ENCODE data around the gene LRIG1.
A peak's percentile ranks its signal among the peaks of the same experiment; 100 is the strongest.

Gene LRIG1

GRCh38 chr3:66478960-66479359 lies 21.9 kb downstream of the LRIG1 start:
- H3K36me3 ChIP-seq (ENCODE audit: control insufficient read depth, insufficient read depth, low read length) = no peaks in the 10 kb centered on the region
- no peak for TF ChIP-seq CTCF (IDR thresholded peaks at IDR 0.05; ENCODE audit: insufficient read depth, low read length, poor library complexity, severe bottlenecking)
- H3K27me3 ChIP-seq (replicated peaks; ENCODE audit: control insufficient read depth, insufficient read depth, low read length) = no peaks in the 10 kb centered on the region
- H3K4me3 ChIP-seq (replicated peaks; ENCODE audit: low read depth, low read length) = no peak overlapping the region
- no peak for DNase-seq (ENCODE audit: extremely low read depth, insufficient read length)

- TF ChIP-seq CTCF (IDR thresholded peaks at IDR 0.05; ENCODE audit: insufficient read depth, low read length, poor library complexity, severe bottlenecking) = no peak
- H3K36me3 ChIP-seq (ENCODE audit: control insufficient read depth, insufficient read depth, low read length) = no peaks in the 10 kb centered on the region
- DNase-seq (ENCODE audit: extremely low read depth, insufficient read length) = no peak
- no peaks in the 10 kb centered on the region for H3K27me3 ChIP-seq (replicated peaks; ENCODE audit: control insufficient read depth, insufficient read depth, low read length)
- H3K4me3 ChIP-seq (replicated peaks; ENCODE audit: low read depth, low read length) = no peak overlapping the region
Observed at GRCh38 chr3:66477856-66478255, 23.0 kb downstream of the LRIG1 start.

- no peak overlapping the region for H3K4me3 ChIP-seq (replicated peaks; ENCODE audit: low read depth, low read length)
- TF ChIP-seq CTCF (IDR thresholded peaks at IDR 0.05; ENCODE audit: insufficient read depth, low read length, poor library complexity, severe bottlenecking) = no peak
- H3K27me3 ChIP-seq (replicated peaks; ENCODE audit: control insufficient read depth, insufficient read depth, low read length) = no peaks in the 10 kb centered on the region
- no peaks in the 10 kb centered on the region for H3K36me3 ChIP-seq (ENCODE audit: control insufficient read depth, insufficient read depth, low read length)
- DNase-seq (ENCODE audit: extremely low read depth, insufficient read length) = no peak
Observed at GRCh38 chr3:66476852-66477381, 23.9 kb downstream of the LRIG1 start.

GRCh38 chr3:66475386-66476020 lies 25.3 kb downstream of the LRIG1 start:
- Histone ChIP-seq H3K36me3 (ENCODE audit: control insufficient read depth, insufficient read depth, low read length) (no peaks in the 10 kb centered on the region), H3K27me3 (replicated peaks; ENCODE audit: control insufficient read depth, insufficient read depth, low read length) (no peaks in the 10 kb centered on the region), H3K4me3 (replicated peaks; ENCODE audit: low read depth, low read length) (no peak overlapping the region)
- no peak for TF ChIP-seq CTCF (IDR thresholded peaks at IDR 0.05; ENCODE audit: insufficient read depth, low read length, poor library complexity, severe bottlenecking)
- DNase-seq (ENCODE audit: extremely low read depth, insufficient read length) = no peak

GRCh38 chr3:66473692-66474091 lies 27.1 kb downstream of the LRIG1 start:
- no peak for TF ChIP-seq CTCF (IDR thresholded peaks at IDR 0.05; ENCODE audit: insufficient read depth, low read length, poor library complexity, severe bottlenecking)

GRCh38 chr3:66473181-66473580 lies 27.6 kb downstream of the LRIG1 start:
- Histone ChIP-seq H3K36me3 (ENCODE audit: control insufficient read depth, insufficient read depth, low read length) (no peaks in the 10 kb centered on the region), H3K4me3 (replicated peaks; ENCODE audit: low read depth, low read length) (peak overlapping the region; percentile 35), H3K27me3 (replicated peaks; ENCODE audit: control insufficient read depth, insufficient read depth, low read length) (no peaks in the 10 kb centered on the region)
- no peak for TF ChIP-seq CTCF (IDR thresholded peaks at IDR 0.05; ENCODE audit: insufficient read depth, low read length, poor library complexity, severe bottlenecking)
- no peak for DNase-seq (ENCODE audit: extremely low read depth, insufficient read length)

More at GRCh38 chr3:66473692-66474091, 27.1 kb downstream of the LRIG1 start:
- DNase-seq (ENCODE audit: extremely low read depth, insufficient read length) = no peak
- Histone ChIP-seq H3K4me3 (replicated peaks; ENCODE audit: low read depth, low read length) (no peak overlapping the region), H3K27me3 (replicated peaks; ENCODE audit: control insufficient read depth, insufficient read depth, low read length) (no peaks in the 10 kb centered on the region), H3K36me3 (ENCODE audit: control insufficient read depth, insufficient read depth, low read length) (no peaks in the 10 kb centered on the region)

All from GM06990 (cell line).